Mesangial cell (primary cell): ENCODE measurements around the gene TSEN2. TPM values are rescaled to one million over a fixed set of nuclear protein-coding genes. Genes with fewer than 3 reads are reported as not detected.

Experiments
- total RNA-seq: library from RNA; depleted of rRNA; stranded (reverse); fragments of >200 nt; gene quantifications from 2 replicates; pipeline ENCODE4 v1.2.3, GENCODE V29; 2015

The TSEN2 gene
- total RNA-seq, result 5.8 and 8.5 TPM in 2 replicates

GRCh38 chr3:12484198-12484982 is at the start of gene TSEN2:
Gene TSEN2 (plus strand): TSS chr3:12484480. CDS start chr3:12489801, 5,321 bp downstream.

DNA sequence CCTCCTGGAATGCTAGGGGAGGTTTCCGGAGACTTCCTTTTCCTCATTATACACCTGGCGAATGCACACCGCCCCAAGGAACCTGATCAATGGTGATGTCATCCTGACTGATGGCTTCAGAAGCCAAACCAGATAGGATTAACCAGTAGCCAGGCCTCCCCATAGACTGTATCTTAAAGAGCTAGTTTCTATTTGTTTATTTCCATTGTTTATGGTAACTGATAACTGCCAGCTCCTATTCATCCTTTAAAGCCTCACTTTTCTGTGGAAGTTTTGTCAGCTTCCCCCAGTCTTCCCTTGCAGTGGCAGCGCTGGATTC is 61.2 kb downstream of the TSEN2 start, which contains the start of gene MKRN2OS:
TSS of gene MKRN2OS (minus strand) at position 27 of the 319 bp plus-strand sequence. CDS start 35 bp downstream, outside the sequence.

DNA sequence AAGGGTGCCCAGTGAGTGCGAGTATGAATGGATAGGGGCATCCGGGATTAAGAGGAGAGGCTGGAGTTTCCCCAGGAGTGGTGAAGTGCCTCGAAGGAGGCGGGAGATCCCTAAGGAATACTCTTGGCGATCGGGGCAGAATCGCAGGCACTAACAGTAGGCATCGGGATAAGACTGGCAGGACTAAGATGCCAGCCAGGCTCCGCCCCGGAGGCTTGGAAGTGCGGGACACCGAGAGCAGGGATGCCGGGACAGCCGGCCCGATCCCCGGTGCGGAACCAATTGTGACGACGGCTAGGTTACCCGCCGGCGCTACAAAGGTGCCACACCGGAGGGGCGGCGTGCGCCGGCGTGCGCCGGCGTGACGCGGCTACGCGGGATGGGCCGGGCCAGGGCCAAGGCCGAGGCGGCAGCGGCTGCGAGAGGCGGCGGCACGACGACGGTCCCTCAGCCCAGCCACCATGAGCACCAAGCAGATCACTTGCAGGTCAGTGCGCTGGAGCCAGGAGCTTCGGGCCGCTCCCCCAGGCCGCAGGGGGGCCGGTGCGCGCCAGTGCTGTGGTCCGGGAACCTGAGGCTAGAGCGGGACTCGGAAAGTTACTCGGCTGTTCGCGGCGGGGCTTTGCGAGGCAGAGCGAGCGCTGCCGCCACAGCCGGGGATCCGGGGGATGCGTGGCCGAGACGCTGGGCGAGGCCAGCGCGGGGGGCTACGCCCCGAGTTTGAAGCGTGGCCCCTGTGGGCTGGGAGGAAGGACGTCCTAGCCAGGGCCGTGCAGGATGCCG is 72.6 kb downstream of the TSEN2 start, which contains the start of gene MKRN2:
TSS of gene MKRN2 (plus strand) at position 398 of the 783 bp plus-strand sequence. CDS start at position 462, 64 bp downstream.

Other genes starting within 250 kb of the TSEN2 start
- 18.3 and 21.3 TPM in 2 replicates for gene PPARG, start 195.4 kb upstream of the TSEN2 start, total RNA-seq
- 1.3 TPM in 1 of 2 replicates, not detected in the other for gene MKRN2OS, start 61.0 kb downstream of the TSEN2 start, total RNA-seq
- 28.4 and 33.2 TPM in 2 replicates for gene MKRN2, start 72.6 kb downstream of the TSEN2 start, total RNA-seq
- 62.0 and 69.3 TPM in 2 replicates for gene RAF1, start 179.6 kb downstream of the TSEN2 start, total RNA-seq